H9 (cell line): ENCODE data around the gene EVX2. TPM values are rescaled to one million over a fixed set of nuclear protein-coding genes. Genes with fewer than 3 reads are reported as not detected.

Experiments
- DNase-seq: peaks from one replicate; pipeline ENCODE4 v3.0.0-alpha.2; 2017
- H2AFZ ChIP-seq: one replicate; pipeline ENCODE4 v1.6.1; 2013; ENCODE audit warnings: mild to moderate bottlenecking, low read length, control low read depth, moderate library complexity
- H2AK5ac ChIP-seq: 2 replicates; pipeline ENCODE4 v1.6.1; 2013; ENCODE audit warnings: low read length, control low read depth, mixed read lengths; ENCODE audit not compliant: insufficient read length
- H2BK120ac ChIP-seq: one replicate; pipeline ENCODE4 v1.6.1; 2013; ENCODE audit warnings: low read depth, mild to moderate bottlenecking, low read length, control low read depth, inconsistent platforms; ENCODE audit not compliant: poor library complexity, severe bottlenecking
- H2BK12ac ChIP-seq: 2 replicates; pipeline ENCODE4 v1.6.1; 2013; ENCODE audit warnings: low read length, control low read depth, mixed read lengths, low read depth; ENCODE audit not compliant: insufficient read length
- H2BK15ac ChIP-seq: 2 replicates; pipeline ENCODE4 v1.6.1; 2013; ENCODE audit warnings: low read depth, low read length, control low read depth
- H2BK20ac ChIP-seq: one replicate; pipeline ENCODE4 v1.6.1; 2013; ENCODE audit warnings: low read depth, mild to moderate bottlenecking, low read length, control low read depth, inconsistent platforms; ENCODE audit not compliant: poor library complexity, severe bottlenecking
- H2BK5ac ChIP-seq: 2 replicates; pipeline ENCODE4 v1.6.1; 2013; ENCODE audit warnings: low read length, control low read depth, mixed read lengths; ENCODE audit not compliant: insufficient read length
- H3K14ac ChIP-seq: 2 replicates; pipeline ENCODE4 v1.6.1; 2013; ENCODE audit warnings: low read length, control low read depth; ENCODE audit not compliant: insufficient read depth
- H3K18ac ChIP-seq: 2 replicates; pipeline ENCODE4 v1.6.1; 2013; ENCODE audit warnings: low read depth, mild to moderate bottlenecking, mixed read lengths, low read length, control low read depth; ENCODE audit not compliant: insufficient read length
- H3K23ac ChIP-seq: 2 replicates; pipeline ENCODE4 v1.6.1; 2013; ENCODE audit warnings: low read length, control low read depth, mixed read lengths, low read depth; ENCODE audit not compliant: insufficient read length
- H3K23me2 ChIP-seq: 2 replicates; pipeline ENCODE4 v1.6.1; 2013; ENCODE audit warnings: low read depth, mild to moderate bottlenecking, mixed read lengths, low read length, control low read depth; ENCODE audit not compliant: insufficient read length, poor library complexity, severe bottlenecking
- H3K27ac ChIP-seq: 2 replicates; pipeline ENCODE4 v1.5.1; 2013; ENCODE audit warnings: low read length, control low read depth, mixed read lengths, low read depth; ENCODE audit not compliant: insufficient read length
- H3K27me3 ChIP-seq: 2 replicates; pipeline ENCODE4 v1.6.1; 2013; ENCODE audit warnings: low read length, control low read depth, inconsistent platforms; ENCODE audit not compliant: insufficient read depth
- H3K4ac ChIP-seq: 2 replicates; pipeline ENCODE4 v1.6.1; 2013; ENCODE audit warnings: low read depth, mild to moderate bottlenecking, control low read depth, inconsistent platforms, low read length, moderate library complexity
- H3K4me1 ChIP-seq: 2 replicates; pipeline ENCODE4 v1.6.1; 2013; ENCODE audit warnings: low read length, control low read depth, inconsistent platforms; ENCODE audit not compliant: insufficient read depth
- H3K4me2 ChIP-seq: 2 replicates; pipeline ENCODE4 v1.6.1; 2013; ENCODE audit warnings: low read length, control low read depth, mixed read lengths; ENCODE audit not compliant: insufficient read length, insufficient read depth
- H3K56ac ChIP-seq: 2 replicates; pipeline ENCODE4 v1.6.1; 2013; ENCODE audit warnings: low read depth, mild to moderate bottlenecking, mixed read lengths, low read length, control low read depth; ENCODE audit not compliant: insufficient read length
- H3K79me1 ChIP-seq: 2 replicates; pipeline ENCODE4 v1.6.1; 2013; ENCODE audit warnings: low read depth, mild to moderate bottlenecking, moderate library complexity, low read length, control low read depth, inconsistent platforms; ENCODE audit not compliant: insufficient read depth, poor library complexity, severe bottlenecking
- H3K79me2 ChIP-seq: 2 replicates; pipeline ENCODE4 v1.6.1; 2013; ENCODE audit warnings: low read length, control low read depth, inconsistent platforms; ENCODE audit not compliant: insufficient read depth
- H3K9ac ChIP-seq: 2 replicates; pipeline ENCODE4 v1.6.1; 2013; ENCODE audit warnings: low read length, control low read depth, mixed read lengths; ENCODE audit not compliant: insufficient read length; ENCODE audit errors: extremely low read depth
- H3K9me3 ChIP-seq: one replicate; pipeline ENCODE4 v1.6.1; 2013; ENCODE audit warnings: low read depth, low read length, inconsistent platforms; ENCODE audit not compliant: control insufficient read depth
- H3T11ph ChIP-seq: one replicate; pipeline ENCODE4 v1.6.1; 2013; ENCODE audit warnings: mild to moderate bottlenecking, low read length, control low read depth, inconsistent platforms
- H4K20me1 ChIP-seq: one replicate; pipeline ENCODE4 v1.6.1; 2013; ENCODE audit not compliant: control insufficient read depth, insufficient read length, insufficient read depth
- H4K5ac ChIP-seq: 2 replicates; pipeline ENCODE4 v1.6.1; 2013; ENCODE audit warnings: low read depth, mild to moderate bottlenecking, mixed read lengths, low read length, control low read depth; ENCODE audit not compliant: insufficient read length
- H4K8ac ChIP-seq: replicated peaks from 2 replicates; pipeline ENCODE4 v1.6.1; 2013; ENCODE audit warnings: low read length, control low read depth, mixed read lengths, low read depth; ENCODE audit not compliant: insufficient read length
- H4K91ac ChIP-seq: 2 replicates; pipeline ENCODE4 v1.6.1; 2013; ENCODE audit warnings: low read depth, mild to moderate bottlenecking, moderate library complexity, mixed read lengths, low read length, control low read depth; ENCODE audit not compliant: insufficient read length
- H3K27ac Mint-ChIP-seq, 3 experiments: 2 replicates in 2 of 3; 3 replicates in 1 of 3; pipeline ENCODE4 v1.8.0; 2020 to 2021; ENCODE audit warnings: mixed read lengths in 3 of 3, mild to moderate bottlenecking in 1 of 3, moderate library complexity in 1 of 3
- H3K27me3 Mint-ChIP-seq: 2 replicates; pipeline ENCODE4 v1.8.0; 2021; ENCODE audit warnings: low read depth, mild to moderate bottlenecking, moderate library complexity, mixed read lengths
- H3K36me3 Mint-ChIP-seq, 3 experiments: 2 replicates in 2 of 3; 3 replicates in 1 of 3; pipeline ENCODE4 v1.8.0; 2020 to 2021; ENCODE audit warnings: low read depth in 3 of 3, mixed read lengths in 3 of 3; ENCODE audit not compliant: insufficient read depth in 1 of 3
- H3K4me1 Mint-ChIP-seq, 2 experiments: 2 replicates each; pipeline ENCODE4 v1.8.0; 2020; ENCODE audit warnings: mixed read lengths in 2 of 2
- H3K4me3 Mint-ChIP-seq, 2 experiments: 2 replicates in 1 of 2; 3 replicates in 1 of 2; pipeline ENCODE4 v1.8.0; 2020 to 2021; ENCODE audit warnings: mild to moderate bottlenecking in 2 of 2, mixed read lengths in 2 of 2, moderate library complexity in 1 of 2
- H3K9me3 Mint-ChIP-seq, 2 experiments: 2 replicates in 1 of 2; 3 replicates in 1 of 2; pipeline ENCODE4 v1.8.0; 2020; ENCODE audit warnings: mild to moderate bottlenecking in 2 of 2, mixed read lengths in 2 of 2, moderate library complexity in 1 of 2
- WGBS: extraction: QIAGEN DNeasy Blood & Tissue Kit; methylation state at CpG from one replicate; pipeline ENCODE4 v1.1.7; 2013; ENCODE audit warnings: missing lambda C conversion rate, low lambda C conversion rate, mixed read lengths; ENCODE audit not compliant: insufficient read length; ENCODE audit errors: extremely low coverage; 5-methylcytosine and 5-hydroxymethylcytosine counted together
- total RNA-seq: library from RNA; stranded (reverse); gene quantifications from 2 replicates; pipeline ENCODE4 v1.2.1, GENCODE V29; 2021
- TF ChIP-seq, protein P1 (sequence below): fragments of 200-600 bp; sonication (generic); conservative IDR thresholded peaks from 3 replicates; pipeline ENCODE4 v1.8.0; 2021; ENCODE audit warnings: antibody characterized with exemption, mild to moderate bottlenecking

Gene EVX2
- total RNA-seq, 1 experiment from 2014 or later: not detected

DNA sequence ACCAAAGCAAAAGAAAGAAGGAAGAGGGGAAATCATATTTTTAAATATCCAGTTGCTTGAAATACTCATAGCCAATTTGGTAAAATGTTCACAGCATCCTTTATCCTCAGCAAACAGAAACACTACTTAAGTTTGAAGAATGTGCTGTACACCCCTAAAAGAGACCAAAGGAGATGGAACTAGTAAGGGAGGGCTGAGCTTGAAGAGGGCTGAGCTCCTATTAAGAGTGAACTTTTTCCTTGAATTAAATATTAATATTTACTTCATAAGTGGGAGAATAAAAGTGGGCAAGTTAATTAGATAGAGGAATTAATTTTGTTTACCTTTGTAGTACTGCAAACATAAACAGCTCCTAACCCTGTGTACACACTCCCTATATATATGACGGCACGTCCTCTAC is 7.0 kb downstream of the EVX2 start:
- Histone ChIP-seq H3K4ac (no peak overlapping the region), H2BK120ac (no peak overlapping the region), H2AFZ (no peak overlapping the region), H4K91ac (no peak overlapping the region), H3K4me2 (no peak overlapping the region), H3K27me3 (peaks cover 87% of the 10 kb centered on the region), H2AK5ac (no peak overlapping the region), H3K14ac (no peak overlapping the region), H4K5ac (no peak overlapping the region), H3T11ph (no peak overlapping the region), H2BK15ac (no peak overlapping the region), H3K79me1 (no peaks in the 10 kb centered on the region), H3K9me3 (no peaks in the 10 kb centered on the region), H2BK20ac (no peak overlapping the region), H3K27ac (no peak overlapping the region), H4K20me1 (no peaks in the 10 kb centered on the region), H3K4me1 (no peaks in the 10 kb centered on the region), H3K56ac (no peak overlapping the region), H2BK5ac (no peak overlapping the region), H3K79me2 (no peaks in the 10 kb centered on the region), H3K9ac (no peak overlapping the region), H4K8ac (no peak overlapping the region), H3K23me2 (peaks cover 7% of the 10 kb centered on the region), H3K18ac (no peak overlapping the region), H2BK12ac (no peak overlapping the region), H3K23ac (no peak overlapping the region)
- H3K9me3 Mint-ChIP-seq: peaks cover 10 to 11% of the 10 kb centered on the region in 2 experiments
- H3K27me3 Mint-ChIP-seq: peaks cover 96% of the 10 kb centered on the region
- TF ChIP-seq, protein P1, sequence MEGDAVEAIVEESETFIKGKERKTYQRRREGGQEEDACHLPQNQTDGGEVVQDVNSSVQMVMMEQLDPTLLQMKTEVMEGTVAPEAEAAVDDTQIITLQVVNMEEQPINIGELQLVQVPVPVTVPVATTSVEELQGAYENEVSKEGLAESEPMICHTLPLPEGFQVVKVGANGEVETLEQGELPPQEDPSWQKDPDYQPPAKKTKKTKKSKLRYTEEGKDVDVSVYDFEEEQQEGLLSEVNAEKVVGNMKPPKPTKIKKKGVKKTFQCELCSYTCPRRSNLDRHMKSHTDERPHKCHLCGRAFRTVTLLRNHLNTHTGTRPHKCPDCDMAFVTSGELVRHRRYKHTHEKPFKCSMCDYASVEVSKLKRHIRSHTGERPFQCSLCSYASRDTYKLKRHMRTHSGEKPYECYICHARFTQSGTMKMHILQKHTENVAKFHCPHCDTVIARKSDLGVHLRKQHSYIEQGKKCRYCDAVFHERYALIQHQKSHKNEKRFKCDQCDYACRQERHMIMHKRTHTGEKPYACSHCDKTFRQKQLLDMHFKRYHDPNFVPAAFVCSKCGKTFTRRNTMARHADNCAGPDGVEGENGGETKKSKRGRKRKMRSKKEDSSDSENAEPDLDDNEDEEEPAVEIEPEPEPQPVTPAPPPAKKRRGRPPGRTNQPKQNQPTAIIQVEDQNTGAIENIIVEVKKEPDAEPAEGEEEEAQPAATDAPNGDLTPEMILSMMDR: no peak
- no peak overlapping the region for H3K4me3 Mint-ChIP-seq
- no peak for DNase-seq
- WGBS: no CpG with 5 or more reads among the region's 2 CpGs
- no peak overlapping the region for H3K27ac Mint-ChIP-seq
- H3K36me3 Mint-ChIP-seq: peaks cover 0 to 4% (median 0%) of the 10 kb centered on the region in 3 experiments; a peak in 1 of 7 replicates
- H3K4me1 Mint-ChIP-seq: peaks cover 15 to 36% of the 10 kb centered on the region in 2 experiments
